NCI-H1930 (cell line): ENCODE measurements around the gene CAPZA1.
A peak's percentile ranks its signal among the peaks of the same experiment; 100 is the strongest.
"Not testable (repeated sequence)": the region's sequence is repeated elsewhere in the genome, so short reads cannot be mapped to it uniquely, and the experiment has no call there.

Experiments used
- DNase-seq, 2 experiments: peaks; one replicate each; lab custom pipeline; 2025; lab: John Stamatoyannopoulos, UW

CAPZA1 gene

DNA sequence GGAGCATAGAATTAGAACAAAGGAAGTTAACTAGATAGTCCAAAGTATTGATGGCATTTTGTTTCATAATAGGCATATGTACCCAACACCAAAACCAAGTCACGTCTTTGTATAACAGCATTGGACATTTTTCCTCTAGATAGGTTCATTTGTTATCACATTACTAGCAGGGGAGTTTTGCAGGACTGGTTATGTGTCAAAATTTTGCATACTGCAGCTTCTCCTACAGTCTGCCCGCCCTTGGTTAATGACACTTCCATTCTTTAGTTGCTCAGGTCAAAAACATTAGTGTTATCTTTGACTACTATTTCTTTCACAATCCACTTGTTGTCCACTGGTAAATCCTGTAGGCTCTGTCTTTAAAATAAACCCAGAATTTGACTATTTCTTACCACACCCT, 8.9 kb downstream of the CAPZA1 start:
- no peak for DNase-seq

DNA sequence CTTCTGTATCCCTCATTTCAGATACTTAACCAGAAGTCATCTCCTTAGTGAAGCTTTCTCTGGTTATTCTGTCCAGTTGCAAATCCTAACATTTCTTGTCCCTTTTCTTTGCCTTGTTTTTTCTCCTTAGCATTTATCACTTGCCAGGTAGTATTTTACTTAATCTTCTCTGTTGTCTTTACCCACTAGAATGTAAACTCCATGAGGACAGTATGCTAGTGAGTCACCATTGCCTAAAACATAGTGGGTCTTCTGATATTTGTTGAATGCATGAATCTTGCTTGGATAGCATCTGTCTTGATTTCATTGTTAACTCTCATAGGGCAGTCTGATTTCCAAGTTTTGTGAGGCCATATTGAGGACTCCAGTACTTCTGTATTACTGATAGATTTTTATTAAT, 9.6 kb downstream of the CAPZA1 start:
- DNase-seq = no peak

DNA sequence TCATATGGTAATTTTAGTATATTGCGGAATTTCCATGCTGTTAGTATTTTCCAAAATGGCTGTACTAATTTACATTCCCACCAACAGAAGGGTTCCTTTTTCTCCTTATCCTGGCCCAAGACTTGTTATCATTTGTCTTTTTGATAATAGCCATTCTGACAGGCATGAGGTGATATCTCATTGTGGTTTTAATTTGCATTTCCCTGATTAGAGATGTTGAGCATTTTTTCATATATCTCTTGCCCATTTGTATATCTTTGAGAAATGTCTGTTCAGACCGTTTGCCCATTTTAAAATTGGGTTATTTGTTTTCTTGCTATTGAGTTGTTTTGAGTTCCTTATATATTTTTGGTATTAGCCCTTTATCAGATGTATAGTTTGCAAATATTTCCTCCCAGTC, 14.0 kb downstream of the CAPZA1 start:
- no peak for DNase-seq

DNA sequence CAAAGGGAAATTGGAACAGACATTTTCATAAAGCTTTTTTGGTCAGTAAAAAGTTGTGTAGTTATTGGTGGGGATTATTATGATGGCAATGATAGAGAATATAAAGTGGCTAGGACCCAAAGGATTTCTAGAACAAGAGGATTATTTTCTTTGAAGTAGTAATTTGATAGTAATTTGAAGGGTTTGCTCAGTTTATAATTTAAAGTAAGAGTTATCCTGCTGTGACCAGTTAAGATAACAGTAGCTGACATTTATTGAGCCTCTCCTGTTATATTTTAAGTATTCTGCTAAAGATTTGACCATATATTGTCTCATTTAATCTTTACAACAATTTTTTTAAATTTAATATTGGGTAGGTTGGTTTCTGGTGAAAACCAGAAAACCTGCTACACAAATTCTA, 14.7 kb downstream of the CAPZA1 start:
- DNase-seq = no peak

DNA sequence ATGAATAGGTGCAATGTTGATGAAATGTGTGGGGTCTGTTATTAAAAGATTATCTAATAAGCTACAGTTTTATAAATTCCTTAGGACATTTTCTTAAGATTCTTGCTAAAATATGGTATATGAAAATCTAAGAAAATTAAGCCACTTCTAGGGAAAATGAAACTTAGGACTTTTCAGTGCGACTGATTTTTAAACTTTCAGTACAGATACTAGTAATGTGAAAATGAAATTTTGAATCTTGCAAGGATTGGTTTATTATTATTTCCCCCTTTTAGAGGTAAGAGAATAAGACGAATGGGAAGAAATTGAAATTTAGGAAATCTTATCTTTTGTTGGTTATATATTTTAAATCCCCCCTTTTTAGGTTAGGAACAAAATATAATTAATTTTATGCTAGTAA, 16.4 kb downstream of the CAPZA1 start:
- DNase-seq = no peak

DNA sequence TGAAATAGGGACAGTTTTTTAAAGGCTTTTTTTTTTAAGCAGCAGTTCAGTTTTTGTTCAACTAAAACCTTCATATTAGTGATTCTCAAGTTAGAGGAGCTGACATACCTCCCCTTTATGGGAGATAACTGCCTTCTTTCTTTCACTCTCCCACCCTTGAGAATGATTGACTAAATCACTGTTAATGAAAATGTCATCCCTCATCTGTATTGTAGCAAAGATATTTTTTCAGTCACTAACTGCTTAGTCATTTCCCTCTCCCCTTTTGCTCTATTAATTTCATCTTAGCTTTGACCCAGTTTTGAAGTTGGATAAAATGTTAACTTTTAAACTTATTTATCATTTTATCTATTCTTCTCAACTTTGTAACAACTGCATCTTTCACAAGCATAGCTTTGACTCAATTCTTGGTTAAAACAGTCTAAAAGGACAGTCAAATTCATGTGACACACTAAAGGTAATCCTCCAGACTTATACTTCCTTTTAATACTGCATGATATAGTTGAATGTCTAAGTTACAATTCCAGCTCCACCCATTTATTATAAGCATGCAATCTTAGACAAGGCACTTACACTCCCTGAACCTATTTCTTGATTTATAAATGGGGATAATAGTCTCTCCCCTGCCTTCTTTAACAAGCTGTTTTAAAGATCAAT, 17.1 kb downstream of the CAPZA1 start:
- DNase-seq = no peak

DNA sequence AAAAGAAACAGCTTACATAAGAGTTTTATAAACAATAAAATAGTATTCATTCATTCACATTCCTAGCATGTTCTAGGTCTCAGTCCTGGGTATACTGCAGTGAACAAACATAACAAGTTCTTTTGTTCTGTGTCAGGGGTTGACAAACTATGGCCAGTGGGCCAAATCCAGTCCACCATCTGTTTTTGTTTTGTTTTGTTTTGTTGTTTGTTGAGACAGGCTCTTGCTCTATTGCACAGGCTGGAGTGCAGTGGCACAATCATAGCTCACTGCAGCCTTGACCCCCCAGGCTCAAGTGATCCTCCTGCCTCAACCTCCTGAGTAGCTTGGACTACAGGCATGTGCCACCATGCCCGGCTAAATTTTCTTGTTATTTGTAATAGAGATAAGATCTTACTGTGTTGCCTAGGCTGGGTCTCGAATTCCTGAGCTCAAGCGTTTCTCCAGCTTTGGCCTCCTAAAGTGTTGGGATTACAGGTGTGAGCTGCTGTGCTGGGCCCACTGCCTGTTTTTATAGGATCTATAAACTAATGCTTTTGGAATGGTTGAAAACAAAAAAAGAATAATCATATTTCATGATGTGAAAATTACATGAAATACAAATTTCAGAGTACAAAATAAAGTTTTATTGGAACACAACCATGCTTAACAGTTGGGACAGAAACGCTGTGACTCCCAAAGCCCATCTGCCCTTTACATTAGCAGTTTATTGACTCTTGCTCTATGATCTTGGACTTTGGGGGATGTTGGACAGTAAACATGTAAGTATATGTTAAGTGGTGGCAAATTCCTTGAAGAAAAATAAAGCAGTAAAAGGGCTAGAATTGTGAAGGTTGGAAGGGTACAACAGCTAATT, 17.9 kb downstream of the CAPZA1 start:
- no peak for DNase-seq

DNA sequence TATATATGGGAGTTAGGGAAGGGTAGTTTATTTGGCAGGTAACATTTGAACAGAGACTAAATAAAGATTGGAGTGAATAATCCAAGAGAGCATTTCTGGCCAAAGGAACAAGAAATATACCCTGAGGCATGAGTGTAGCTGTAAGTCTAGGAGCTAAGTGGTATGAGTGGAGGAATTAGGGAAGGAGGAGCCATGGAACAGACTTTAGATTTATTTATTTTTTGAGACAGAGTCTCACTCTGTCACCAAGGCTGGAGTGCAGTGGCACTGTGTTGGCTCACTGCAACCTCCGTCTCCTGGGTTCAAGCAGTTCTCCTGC, 18.4 kb downstream of the CAPZA1 start:
- no peak for DNase-seq

DNA sequence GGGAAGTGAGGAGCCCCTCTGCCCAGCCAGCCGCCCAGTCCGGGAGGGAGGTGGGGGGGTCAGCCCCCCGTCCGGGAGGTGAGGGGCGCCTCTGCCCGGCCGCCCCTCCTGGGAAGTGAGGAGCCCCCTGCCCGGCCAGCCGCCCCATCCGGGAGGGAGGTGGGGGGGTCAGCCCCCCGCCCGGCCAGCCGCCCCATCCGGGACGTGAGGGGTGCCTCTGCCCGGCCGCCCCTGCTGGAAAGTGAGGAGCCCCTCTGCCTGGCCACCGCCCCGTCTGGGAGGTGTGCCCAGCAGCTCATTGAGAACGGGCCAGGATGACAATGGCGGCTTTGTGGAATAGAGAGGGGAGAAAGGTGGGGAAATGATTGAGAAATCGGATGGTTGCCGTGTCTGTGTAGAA, 20.8 kb downstream of the CAPZA1 start:
- not testable (repeated sequence) for DNase-seq

DNA sequence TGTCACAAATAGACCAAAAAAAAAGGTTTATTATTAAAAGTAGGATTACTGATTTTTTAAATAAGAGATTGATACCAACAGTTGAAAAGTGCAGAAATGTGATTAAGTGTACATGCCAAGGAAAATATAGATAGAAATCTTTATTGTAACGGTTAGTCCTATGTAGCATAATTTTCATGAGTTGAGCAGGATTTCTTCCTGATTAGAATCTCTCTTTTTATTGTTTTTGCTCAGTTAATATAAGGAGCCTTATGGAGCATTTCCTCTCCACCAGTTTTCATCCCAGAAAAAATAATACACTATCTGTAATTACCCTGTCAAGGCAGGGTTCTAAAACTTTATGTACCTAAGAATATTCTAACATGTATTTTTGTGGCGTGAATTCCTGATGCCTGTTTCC, 23.4 kb downstream of the CAPZA1 start:
- no peak for DNase-seq

DNA sequence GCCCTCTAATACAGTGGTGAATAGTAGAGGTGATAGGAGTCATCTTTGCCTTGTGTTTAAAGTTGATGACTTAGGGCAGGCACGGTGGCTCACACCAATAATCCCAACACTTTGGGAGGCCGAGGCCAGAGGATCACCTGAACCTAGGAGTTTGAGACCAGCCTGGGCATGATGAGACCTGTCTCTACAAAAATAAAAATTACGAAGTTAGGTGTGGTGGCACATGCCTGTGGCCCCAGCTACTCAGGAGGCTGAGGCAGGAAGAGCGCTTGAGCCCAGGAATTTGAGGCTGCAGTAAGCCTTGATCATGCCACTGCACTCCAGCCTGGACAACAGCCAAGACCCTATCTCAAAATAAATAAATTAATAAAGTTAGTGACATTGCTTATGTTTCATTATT, 26.6 kb downstream of the CAPZA1 start:
- DNase-seq = no peak

DNA sequence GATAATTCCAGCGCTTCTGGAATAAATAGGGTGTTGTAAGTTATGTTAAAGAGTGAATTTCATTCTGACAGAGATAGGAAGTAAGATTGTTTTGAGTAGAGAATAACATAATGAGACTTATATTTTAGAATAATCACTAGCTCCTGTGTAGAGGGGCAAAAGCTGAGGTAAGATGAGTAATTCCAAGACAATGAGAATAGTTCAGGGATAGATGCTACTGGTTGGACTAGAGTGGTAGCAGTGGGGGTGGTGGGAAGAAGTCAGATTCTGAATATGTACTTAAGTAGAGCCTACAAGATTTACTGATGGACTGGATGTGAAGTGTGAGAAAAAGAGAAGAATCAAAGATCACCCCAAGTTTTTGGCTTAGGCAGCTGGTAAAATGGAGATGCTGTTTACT, 31.6 kb downstream of the CAPZA1 start:
- DNase-seq = no peak

DNA sequence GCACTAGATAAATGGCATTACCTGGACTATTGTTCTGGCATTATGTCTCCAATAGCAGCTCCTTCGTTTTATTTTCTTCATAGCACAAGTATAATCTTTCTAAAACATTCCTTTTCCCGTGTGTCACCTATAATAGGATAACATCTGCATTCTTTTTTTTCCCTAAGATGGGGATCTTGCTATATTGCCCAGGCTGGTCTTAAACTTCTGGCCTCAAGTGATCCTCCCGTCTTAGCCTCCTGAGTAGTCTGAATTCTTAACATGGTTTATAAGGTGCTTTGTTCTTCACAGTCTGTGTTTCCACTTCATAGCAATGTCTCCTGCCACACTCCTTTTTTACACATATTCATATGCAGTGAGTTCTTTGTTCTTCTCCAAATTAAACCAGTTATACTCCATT, 46.2 kb downstream of the CAPZA1 start:
- DNase-seq = no peak

DNA sequence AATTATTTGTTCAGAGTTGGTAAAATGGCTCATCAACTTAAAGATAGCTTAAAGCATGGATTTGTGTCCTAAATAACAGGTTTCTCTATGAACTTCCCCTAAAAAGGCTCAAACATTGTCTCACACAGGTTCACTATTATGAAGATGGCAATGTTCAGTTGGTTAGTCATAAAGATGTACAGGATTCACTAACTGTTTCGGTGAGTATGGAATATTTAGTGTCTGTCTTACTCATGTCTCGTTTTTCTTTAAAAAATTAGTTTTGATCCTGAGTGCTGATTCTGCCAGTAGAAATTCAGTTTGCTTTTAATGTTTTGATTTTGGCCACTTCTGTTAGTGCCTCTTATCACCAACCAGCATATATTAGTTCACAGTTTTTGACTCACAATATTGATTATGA, 47.3 kb downstream of the CAPZA1 start:
- no peak for DNase-seq

DNA sequence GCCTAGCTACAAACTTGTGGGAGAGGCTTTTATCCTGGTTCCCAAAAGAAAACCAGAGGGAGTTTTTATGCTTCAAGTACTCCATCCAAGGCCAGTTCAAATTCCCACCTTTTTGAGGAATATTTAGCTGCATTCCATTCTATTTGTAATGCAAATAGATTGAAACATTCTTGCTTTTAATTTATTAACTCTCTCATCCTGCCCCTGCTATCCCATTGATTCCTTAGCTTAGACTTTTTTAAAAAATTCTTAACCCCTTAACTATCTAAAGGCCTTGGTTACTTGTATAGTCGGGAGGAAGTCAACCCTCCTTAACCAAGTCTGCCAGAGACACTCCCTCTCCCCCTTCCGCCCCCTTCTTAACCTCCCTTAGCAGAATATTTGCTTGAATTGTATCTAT, 52.4 kb downstream of the CAPZA1 start:
- no peak for DNase-seq

DNA sequence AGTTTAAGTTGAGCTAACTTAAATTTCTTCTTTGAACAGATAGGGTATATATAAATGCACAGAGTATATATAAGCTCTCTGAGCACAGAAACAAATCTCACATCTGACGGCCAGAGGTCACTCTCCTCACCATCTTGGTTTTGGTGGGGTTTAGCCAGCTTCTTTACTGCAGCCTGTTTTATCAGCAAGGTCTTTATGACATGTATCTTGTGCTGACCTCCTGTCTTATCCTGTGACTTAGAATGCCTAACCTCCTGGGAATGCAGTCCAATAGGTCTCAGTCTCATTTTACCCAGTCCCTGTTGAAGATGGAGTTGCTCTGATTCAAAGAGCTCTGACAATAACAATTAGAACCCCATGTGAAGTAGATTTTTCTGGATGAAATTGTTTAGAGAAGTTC, 53.2 kb downstream of the CAPZA1 start:
- no peak for DNase-seq

DNA sequence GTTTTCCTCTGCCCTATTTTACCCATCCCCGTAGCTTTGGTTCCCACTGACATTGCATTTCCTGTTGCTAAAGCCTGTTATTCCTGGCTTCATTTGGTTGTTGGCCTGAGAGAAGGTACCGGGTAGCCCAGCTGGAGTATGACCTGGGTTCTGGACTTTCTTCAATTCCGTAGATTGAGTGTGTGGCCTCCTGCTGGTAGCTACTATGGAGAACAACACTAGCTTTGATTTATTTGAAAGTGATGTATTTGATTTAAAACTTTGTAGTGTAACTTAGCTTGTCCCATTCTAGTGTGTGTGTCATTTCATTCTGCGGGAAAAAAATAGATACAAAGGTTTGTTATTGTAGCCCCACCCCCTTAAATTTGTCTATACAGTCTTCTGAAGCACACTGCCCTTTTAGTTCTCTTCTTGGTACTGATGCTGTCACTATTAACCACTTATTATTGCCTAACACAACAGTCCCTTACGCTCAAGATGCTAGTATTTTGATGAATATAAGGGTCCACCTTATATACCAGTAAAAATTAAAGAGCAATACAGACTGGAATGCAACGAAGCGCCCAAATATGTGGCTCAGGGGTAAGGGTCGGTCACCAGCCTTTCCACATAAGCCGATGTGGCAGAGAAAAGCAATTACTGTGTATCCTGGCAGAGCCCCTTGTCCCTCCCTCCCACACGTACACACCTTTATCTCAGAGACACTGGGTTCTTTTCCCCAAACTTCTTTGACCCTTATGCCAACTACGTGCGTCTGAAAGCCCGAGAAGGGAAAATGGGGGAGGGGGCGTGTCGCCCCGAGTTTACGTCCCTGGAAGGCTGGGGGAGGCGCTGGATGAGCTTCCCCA, 54.2 kb downstream of the CAPZA1 start:
- peak in 1 of 2 experiments; percentile 6 for DNase-seq

DNA sequence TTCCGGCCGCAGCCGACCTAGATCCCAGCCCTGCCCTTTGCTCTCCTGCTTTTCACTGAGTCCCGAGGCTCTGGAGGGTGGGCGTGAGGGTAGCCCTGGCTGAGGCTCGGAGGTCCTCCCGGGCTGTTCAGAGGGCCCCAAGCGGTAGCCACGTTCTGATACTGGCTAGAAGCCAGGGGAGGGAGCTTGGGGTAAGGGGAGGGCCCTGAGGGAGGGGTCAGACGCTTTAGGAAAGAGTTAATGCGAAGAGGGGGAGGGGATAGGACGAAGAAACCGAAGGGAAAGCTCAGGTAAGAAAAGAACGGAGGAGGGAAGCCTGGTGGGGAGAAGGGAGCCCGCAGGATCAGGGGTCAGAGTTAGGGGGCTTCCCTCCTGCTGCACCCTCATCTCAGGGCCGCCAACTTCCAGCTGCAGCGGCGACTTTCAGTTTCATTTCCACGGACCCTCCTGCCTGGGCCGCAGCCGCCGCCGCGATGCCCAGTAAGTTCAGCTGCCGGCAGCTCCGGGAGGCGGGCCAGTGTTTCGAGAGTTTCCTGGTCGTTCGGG, 54.9 kb downstream of the CAPZA1 start, which contains the start of gene MOV10:
TSS of gene MOV10 (plus strand) at position 220 of the 546 bp plus-strand sequence. CDS start at position 474, 254 bp downstream.
- DNase-seq = peak; percentile 25 to 55

DNA sequence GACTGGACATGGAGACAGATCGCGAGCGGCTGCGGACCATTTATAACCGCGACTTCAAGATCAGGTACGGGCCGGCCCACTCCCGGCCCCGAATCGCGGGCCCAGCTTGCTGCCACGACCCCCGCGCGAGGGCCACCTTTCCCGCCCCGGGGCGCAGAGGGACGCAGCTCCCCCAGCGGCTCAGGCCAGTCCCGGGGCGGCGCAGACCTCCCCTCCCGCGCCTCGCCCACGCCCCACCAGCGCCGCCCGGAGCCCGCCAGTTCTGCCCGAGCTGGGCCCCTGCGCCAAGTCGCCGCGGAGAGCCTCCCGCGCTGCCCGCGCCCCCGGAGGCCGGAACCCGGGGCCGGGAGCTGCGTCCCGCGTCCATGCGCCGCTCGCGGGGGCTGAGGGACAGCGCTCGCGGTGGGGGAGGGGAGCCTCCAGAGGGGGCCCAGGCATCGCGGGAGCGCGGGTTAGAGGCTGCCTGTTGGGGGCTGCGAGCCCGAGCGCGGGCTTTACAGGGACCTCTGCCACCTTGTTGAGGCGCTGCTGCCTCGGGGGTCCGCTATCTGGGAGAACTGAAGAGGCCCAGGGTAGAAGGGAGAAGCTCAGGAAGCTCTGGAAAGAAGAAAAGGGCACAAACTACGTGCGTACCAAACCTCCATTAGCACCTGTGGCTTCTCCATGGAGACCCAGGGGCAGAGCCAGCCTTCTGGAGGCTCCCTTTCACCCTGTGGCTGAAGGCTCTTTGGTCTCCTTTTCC, 55.5 kb downstream of the CAPZA1 start:
- peak; percentile 58 to 62 for DNase-seq

DNA sequence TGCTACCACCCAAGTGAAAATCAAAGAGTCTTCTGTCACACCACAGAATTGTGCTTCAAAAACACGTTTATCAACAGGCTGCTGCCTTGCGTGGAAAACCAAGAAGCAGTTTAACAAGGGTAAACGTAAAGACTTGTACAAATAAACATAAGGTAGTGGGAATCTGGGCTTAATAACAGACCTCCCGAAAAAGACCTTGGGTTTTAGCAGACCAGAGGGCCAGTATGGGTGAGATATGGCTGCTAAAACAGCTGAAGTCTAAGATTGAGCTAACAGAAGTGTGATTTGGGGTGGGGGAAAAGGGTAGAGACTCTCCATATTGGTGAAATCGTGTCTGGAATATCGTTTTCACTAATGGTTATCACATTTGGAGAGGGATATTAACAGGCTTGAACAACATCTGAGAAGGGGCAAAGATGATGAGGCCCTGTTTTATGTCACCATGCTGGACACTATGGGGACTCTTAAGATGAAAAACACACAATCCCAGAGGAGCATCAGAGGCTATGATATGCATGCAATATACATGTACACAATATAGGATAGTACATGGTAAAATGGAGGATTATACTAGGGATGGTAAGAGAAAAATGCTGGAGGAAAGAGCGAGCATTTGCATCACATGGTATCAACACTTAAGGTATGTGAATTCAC, 56.2 kb downstream of the CAPZA1 start:
- no peak for DNase-seq

DNA sequence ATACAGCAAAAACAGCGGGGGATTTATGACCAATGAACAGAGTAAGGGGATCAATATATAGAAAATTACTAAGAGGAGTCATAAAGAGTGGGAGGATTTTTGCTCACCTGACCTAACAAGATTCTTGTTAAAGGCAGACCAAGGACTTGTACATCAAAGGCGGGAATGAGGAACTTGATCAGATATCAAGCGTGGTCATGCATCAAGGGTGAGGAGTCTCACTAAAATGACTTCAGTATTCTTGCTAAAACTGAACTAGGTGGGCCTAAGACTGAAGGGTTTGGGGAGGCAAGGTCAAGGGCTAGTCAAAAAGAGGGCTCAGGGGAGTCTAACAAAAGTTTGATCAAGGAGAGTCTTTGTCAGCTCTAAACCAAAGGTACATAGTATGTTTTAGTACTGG, 56.9 kb downstream of the CAPZA1 start:
- DNase-seq = no peak
